HepG2 (cell line): ENCODE data around the gene JPH4. TPM values are rescaled to one million over a fixed set of nuclear protein-coding genes. Genes with fewer than 3 reads are reported as not detected.
A peak's percentile ranks its signal among the peaks of the same experiment; 100 is the strongest.

Experiments used
- CCDC6 ChIP-seq: sonication (generic); formaldehyde crosslinking; IDR thresholded peaks from 2 replicates; pipeline ENCODE4 v1.8.1; 2022; ENCODE audit warnings: mild to moderate bottlenecking, missing genetic modification reagents, moderate library complexity
- FOXP1 ChIP-seq, 2 experiments: fragments of 450-650 bp in 1 of 2; IDR thresholded peaks; 2 replicates each; pipeline ENCODE4 v1.6.1; 2017 to 2018; ENCODE audit warnings: antibody characterized with exemption in 1 of 2
- HNRNPK ChIP-seq: fragments of 200-400 bp; formaldehyde crosslinking; IDR thresholded peaks from 2 replicates; pipeline ENCODE4 v1.6.1; 2018; ENCODE audit warnings: low read length, low read depth, moderate library complexity, mild to moderate bottlenecking; ENCODE audit not compliant: poor library complexity, severe bottlenecking
- STAG1 ChIP-seq: sonication (generic); formaldehyde crosslinking; IDR thresholded peaks from 2 replicates; pipeline ENCODE4 v1.4.0; 2020; ENCODE audit warnings: missing genetic modification reagents
- TEAD3 ChIP-seq: optimal IDR thresholded peaks from 2 replicates; pipeline ENCODE3; 2016; ENCODE audit warnings: borderline replicate concordance
- XBP1 ChIP-seq: sonication (generic); formaldehyde crosslinking; IDR thresholded peaks from 2 replicates; pipeline ENCODE4 v1.5.0; 2020; ENCODE audit warnings: missing genetic modification reagents
- polyA plus RNA-seq, 8 experiments: library from polyadenylated mRNA; depleted of rRNA in 3 of 8; stranded (reverse) in 7 of 8; unstranded in 1 of 8; fragments of >200 nt; fragmentation: Illumina TruSeq in 4 of 8; extraction: Trizol in 4 of 8; gene quantifications; 2 replicates each; pipeline versions ENCODE4 v1.2.1 to v1.2.3, GENCODE V29; 2011 to 2016; ENCODE audit warnings: low read depth in 4 of 8, missing spikeins in 1 of 8, mixed read lengths in 1 of 8; ENCODE audit not compliant: insufficient read depth in 1 of 8
- total RNA-seq, 5 experiments: library from RNA; depleted of rRNA; stranded (reverse); fragments of >200 nt; fragmentation: Illumina TruSeq; extraction: Trizol; gene quantifications; 2 replicates each; pipeline ENCODE4 v1.2.3, GENCODE V29; 2016; ENCODE audit warnings: low read depth in 1 of 5
- TF ChIP-seq, protein P1 (sequence below): sonication (generic); formaldehyde crosslinking; IDR thresholded peaks from 2 replicates; pipeline ENCODE4 v1.4.0; 2020; ENCODE audit warnings: missing genetic modification reagents
- TF ChIP-seq, protein P2 (sequence below): sonication (generic); formaldehyde crosslinking; IDR thresholded peaks from 2 replicates; pipeline ENCODE4 v1.4.0; 2020; ENCODE audit warnings: missing genetic modification reagents, borderline replicate concordance
- TF ChIP-seq, protein P3 (sequence below): sonication (generic); formaldehyde crosslinking; IDR thresholded peaks from 2 replicates; pipeline ENCODE4 v1.9.0; 2021; ENCODE audit warnings: missing genetic modification reagents, borderline replicate concordance
- TF ChIP-seq, protein P4 (sequence below): sonication (generic); formaldehyde crosslinking; IDR thresholded peaks from 2 replicates; pipeline ENCODE4 v1.4.0; 2020; ENCODE audit warnings: missing genetic modification reagents
- TF ChIP-seq, protein P5 (sequence below), 2 experiments: fragments of 450-650 bp in 1 of 2; sonication (generic) in 1 of 2; formaldehyde crosslinking in 1 of 2; IDR thresholded peaks; 2 replicates each; pipeline versions ENCODE4 v1.6.1 to v1.8.0; 2016 to 2022; ENCODE audit warnings: antibody characterized with exemption in 1 of 2, mild to moderate bottlenecking in 1 of 2, missing genetic modification reagents in 1 of 2

Gene JPH4
- total and polyA plus RNA-seq, 2 of the 13 experiments (the other 11 are each of a cell fraction or from before 2014, with no cell fraction given), result 0.08 to 0.22 TPM

DNA sequence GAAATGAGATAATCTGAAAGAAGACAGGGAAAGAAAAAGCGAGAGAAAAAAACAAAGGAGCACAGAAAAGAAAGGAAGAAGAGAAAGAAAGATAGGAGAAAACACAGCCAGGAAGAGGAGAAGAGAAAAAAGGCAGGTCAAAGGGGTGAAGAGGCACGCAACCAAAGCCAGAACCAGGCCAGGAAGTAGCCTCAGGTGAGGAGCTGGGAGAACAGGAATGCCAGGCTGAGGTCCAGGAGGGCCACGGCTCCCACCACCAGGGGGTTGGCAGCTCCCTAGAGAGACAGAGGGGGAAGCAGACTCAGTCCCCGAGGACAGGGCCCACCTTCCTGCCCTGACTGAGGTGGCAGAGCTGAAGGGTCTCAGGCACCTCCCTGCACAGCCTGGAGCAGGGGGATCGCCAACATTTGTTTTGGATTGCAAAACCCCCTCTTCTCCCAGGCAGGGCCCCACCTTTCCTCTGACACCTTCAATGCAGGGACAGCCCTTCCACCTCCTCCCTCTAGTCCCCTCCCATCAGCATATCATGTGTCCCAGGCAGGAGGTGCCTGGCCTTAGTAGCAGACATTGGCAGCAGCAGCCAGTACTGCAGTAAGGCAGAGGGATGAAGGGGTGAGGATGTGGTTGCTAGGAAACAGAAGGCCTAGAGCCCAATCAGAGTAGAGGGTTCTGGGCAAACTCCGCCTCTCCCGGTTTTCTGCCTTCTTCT lies 9.0 kb downstream of the JPH4 start (continued):
- no peak for TF ChIP-seq CCDC6 (CRISPR knock-in tag)
- TF ChIP-seq, protein P1, sequence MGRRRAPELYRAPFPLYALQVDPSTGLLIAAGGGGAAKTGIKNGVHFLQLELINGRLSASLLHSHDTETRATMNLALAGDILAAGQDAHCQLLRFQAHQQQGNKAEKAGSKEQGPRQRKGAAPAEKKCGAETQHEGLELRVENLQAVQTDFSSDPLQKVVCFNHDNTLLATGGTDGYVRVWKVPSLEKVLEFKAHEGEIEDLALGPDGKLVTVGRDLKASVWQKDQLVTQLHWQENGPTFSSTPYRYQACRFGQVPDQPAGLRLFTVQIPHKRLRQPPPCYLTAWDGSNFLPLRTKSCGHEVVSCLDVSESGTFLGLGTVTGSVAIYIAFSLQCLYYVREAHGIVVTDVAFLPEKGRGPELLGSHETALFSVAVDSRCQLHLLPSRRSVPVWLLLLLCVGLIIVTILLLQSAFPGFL (CRISPR knock-in tag), result no peak
- TF ChIP-seq FOXP1 (IDR thresholded peaks at IDR 0.05), result no peak
- no peak for TF ChIP-seq FOXP1 (CRISPR knock-in tag; IDR thresholded peaks at IDR 0.05)
- TF ChIP-seq STAG1 (CRISPR knock-in tag), result no peak
- TF ChIP-seq HNRNPK, result no peak
- TF ChIP-seq TEAD3 (CRISPR knock-in tag), result peak; percentile 31
- TF ChIP-seq, protein P2, sequence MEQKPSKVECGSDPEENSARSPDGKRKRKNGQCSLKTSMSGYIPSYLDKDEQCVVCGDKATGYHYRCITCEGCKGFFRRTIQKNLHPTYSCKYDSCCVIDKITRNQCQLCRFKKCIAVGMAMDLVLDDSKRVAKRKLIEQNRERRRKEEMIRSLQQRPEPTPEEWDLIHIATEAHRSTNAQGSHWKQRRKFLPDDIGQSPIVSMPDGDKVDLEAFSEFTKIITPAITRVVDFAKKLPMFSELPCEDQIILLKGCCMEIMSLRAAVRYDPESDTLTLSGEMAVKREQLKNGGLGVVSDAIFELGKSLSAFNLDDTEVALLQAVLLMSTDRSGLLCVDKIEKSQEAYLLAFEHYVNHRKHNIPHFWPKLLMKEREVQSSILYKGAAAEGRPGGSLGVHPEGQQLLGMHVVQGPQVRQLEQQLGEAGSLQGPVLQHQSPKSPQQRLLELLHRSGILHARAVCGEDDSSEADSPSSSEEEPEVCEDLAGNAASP (CRISPR knock-in tag), result no peak
- no peak for TF ChIP-seq XBP1 (CRISPR knock-in tag)
- TF ChIP-seq, protein P3, sequence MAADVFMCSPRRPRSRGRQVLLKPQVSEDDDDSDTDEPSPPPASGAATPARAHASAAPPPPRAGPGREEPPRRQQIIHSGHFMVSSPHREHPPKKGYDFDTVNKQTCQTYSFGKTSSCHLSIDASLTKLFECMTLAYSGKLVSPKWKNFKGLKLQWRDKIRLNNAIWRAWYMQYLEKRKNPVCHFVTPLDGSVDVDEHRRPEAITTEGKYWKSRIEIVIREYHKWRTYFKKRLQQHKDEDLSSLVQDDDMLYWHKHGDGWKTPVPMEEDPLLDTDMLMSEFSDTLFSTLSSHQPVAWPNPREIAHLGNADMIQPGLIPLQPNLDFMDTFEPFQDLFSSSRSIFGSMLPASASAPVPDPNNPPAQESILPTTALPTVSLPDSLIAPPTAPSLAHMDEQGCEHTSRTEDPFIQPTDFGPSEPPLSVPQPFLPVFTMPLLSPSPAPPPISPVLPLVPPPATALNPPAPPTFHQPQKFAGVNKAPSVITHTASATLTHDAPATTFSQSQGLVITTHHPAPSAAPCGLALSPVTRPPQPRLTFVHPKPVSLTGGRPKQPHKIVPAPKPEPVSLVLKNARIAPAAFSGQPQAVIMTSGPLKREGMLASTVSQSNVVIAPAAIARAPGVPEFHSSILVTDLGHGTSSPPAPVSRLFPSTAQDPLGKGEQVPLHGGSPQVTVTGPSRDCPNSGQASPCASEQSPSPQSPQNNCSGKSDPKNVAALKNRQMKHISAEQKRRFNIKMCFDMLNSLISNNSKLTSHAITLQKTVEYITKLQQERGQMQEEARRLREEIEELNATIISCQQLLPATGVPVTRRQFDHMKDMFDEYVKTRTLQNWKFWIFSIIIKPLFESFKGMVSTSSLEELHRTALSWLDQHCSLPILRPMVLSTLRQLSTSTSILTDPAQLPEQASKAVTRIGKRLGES (CRISPR knock-in tag), result no peak
- TF ChIP-seq, protein P4, sequence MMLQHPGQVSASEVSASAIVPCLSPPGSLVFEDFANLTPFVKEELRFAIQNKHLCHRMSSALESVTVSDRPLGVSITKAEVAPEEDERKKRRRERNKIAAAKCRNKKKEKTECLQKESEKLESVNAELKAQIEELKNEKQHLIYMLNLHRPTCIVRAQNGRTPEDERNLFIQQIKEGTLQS (CRISPR knock-in tag), result 0 out of 2 replicates have a peak, but pooled peaks have one; percentile 24
- TF ChIP-seq, protein P5, sequence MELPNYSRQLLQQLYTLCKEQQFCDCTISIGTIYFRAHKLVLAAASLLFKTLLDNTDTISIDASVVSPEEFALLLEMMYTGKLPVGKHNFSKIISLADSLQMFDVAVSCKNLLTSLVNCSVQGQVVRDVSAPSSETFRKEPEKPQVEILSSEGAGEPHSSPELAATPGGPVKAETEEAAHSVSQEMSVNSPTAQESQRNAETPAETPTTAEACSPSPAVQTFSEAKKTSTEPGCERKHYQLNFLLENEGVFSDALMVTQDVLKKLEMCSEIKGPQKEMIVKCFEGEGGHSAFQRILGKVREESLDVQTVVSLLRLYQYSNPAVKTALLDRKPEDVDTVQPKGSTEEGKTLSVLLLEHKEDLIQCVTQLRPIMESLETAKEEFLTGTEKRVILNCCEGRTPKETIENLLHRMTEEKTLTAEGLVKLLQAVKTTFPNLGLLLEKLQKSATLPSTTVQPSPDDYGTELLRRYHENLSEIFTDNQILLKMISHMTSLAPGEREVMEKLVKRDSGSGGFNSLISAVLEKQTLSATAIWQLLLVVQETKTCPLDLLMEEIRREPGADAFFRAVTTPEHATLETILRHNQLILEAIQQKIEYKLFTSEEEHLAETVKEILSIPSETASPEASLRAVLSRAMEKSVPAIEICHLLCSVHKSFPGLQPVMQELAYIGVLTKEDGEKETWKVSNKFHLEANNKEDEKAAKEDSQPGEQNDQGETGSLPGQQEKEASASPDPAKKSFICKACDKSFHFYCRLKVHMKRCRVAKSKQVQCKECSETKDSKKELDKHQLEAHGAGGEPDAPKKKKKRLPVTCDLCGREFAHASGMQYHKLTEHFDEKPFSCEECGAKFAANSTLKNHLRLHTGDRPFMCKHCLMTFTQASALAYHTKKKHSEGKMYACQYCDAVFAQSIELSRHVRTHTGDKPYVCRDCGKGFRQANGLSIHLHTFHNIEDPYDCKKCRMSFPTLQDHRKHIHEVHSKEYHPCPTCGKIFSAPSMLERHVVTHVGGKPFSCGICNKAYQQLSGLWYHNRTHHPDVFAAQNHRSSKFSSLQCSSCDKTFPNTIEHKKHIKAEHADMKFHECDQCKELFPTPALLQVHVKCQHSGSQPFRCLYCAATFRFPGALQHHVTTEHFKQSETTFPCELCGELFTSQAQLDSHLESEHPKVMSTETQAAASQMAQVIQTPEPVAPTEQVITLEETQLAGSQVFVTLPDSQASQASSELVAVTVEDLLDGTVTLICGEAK (IDR thresholded peaks at IDR 0.05), result no peak
- TF ChIP-seq, protein P5 (CRISPR knock-in tag; IDR thresholded peaks at IDR 0.05), result peak; percentile 58
